ENCODE measurements around the gene D2HGDH. TPM values are rescaled to one million over a fixed set of nuclear protein-coding genes. Genes with fewer than 3 reads are reported as not detected.
"Not testable (repeated sequence)": the region's sequence is repeated elsewhere in the genome, so short reads cannot be mapped to it uniquely, and the experiment has no call there.

The D2HGDH gene
- total and polyA plus RNA-seq, 2 experiments from 2014 or later: 9.7 to 19.1 TPM

DNA sequence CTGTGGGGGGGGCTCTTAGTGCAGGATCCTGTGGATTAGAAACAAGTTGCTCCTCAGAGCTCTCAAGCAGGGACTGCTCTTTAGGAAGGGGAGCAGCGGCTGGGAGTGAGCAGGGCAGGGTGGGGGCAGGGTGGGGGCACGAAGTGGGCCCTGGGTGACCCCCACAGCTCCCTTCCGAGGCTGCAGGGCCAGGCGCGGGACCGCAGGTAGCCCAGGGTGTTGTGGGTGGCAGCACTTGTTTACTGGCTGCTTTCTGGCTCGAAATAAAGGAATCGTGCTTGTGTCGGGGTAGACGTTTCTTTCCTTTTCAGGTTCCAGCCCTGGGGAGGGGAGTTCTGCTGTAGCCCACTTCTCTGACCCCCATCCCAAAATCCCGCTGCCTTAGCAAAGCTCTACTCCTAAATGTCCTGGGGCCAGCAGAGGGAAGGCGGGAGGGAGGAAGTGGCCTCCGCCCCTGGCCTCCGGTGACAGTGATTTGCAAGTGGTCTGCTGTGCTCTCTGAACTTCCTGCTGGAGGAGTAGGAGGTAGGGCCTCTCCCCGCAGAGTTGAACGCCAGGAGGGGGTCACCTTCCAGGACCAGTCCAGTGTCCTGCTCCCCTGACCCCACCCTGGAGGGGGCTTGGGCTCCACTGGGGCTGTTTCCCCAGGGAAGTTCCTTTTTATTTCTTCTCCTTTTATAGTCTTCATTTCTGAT, 82.8 kb downstream of the D2HGDH start:
- no peak for TF ChIP-seq EZH2phosphoT487 (IDR thresholded peaks at IDR 0.05; ENCODE audit: insufficient read depth, low read depth)
- TF ChIP-seq EZH2 (IDR thresholded peaks at IDR 0.05; ENCODE audit: insufficient read depth, poor library complexity, severe bottlenecking): no peak
- Histone ChIP-seq H3K27ac (no peak overlapping the region), H3F3A (ENCODE audit: insufficient read depth) (no peaks in the 10 kb centered on the region), H3K9me2 (ENCODE audit: insufficient read depth) (no peaks in the 10 kb centered on the region), H4K20me1 (ENCODE audit: insufficient read depth) (no peaks in the 10 kb centered on the region), H3K4me1 (ENCODE audit: insufficient read depth) (no peaks in the 10 kb centered on the region), H3K27me3 (replicated peaks; ENCODE audit: insufficient read depth) (no peaks in the 10 kb centered on the region; the same call in 1 of the 2 replicates), H3K9ac (no peak overlapping the region), H2AFZ (no peak overlapping the region), H3K36me3 (ENCODE audit: low read depth) (no peaks in the 10 kb centered on the region), H3K4me3 (no peak overlapping the region), H3K9me3 (ENCODE audit: low read depth) (no peaks in the 10 kb centered on the region), H3K79me2 (ENCODE audit: insufficient read depth) (no peaks in the 10 kb centered on the region), H3K4me2 (ENCODE audit: unreplicated experiment) (no peak overlapping the region)
- in situ Hi-C loops (cut with MboI): no loop called here
- no peak for DNase-seq
- 44 to 49% methylated on average over 11 to 16 of the region's 16 CpGs for WGBS, 2 experiments (ENCODE audit: low coverage in 1 of 2, low lambda C conversion rate in 2 of 2, missing lambda C conversion rate in 2 of 2)

GRCh38 chr2:241817821-241818215, 83.4 kb downstream of the D2HGDH start:
- H3K9ac ChIP-seq; H3K4me3 ChIP-seq; H3K9me3 ChIP-seq (ENCODE audit: low read depth); in situ Hi-C loops (cut with MboI); H3K27ac ChIP-seq; H3K79me2 ChIP-seq (ENCODE audit: insufficient read depth); H2AFZ ChIP-seq; H3K27me3 ChIP-seq (replicated peaks; ENCODE audit: insufficient read depth); DNase-seq; H4K20me1 ChIP-seq (ENCODE audit: insufficient read depth); H3F3A ChIP-seq (ENCODE audit: insufficient read depth); H3K36me3 ChIP-seq (ENCODE audit: low read depth); H3K4me2 ChIP-seq (ENCODE audit: unreplicated experiment); H3K9me2 ChIP-seq (ENCODE audit: insufficient read depth); H3K4me1 ChIP-seq (ENCODE audit: insufficient read depth): not testable (repeated sequence)
- 61 to 73% methylated on average over 10 of the region's 10 CpGs for WGBS, 2 experiments (ENCODE audit: low coverage in 1 of 2, low lambda C conversion rate in 2 of 2, missing lambda C conversion rate in 2 of 2)

Other genes starting within 250 kb of the D2HGDH start
- 239 and 240 TPM in 2 replicates for gene STK25, start 226.0 kb upstream of the D2HGDH start, total RNA-seq (2014; rRNA removed; shearing (Covaris generic))
- 120 and 121 TPM in 2 replicates for gene STK25, start 226.0 kb upstream of the D2HGDH start, polyA plus RNA-seq (2016; fragmentation: Nextera tagmentation; extraction: Ambion mirVana)
- gene BOK, start 175.9 kb upstream of the D2HGDH start, total RNA-seq (2014; rRNA removed; shearing (Covaris generic)): 36.0 and 46.6 TPM in 2 replicates
- 28.0 and 28.1 TPM in 2 replicates for gene BOK, start 175.9 kb upstream of the D2HGDH start, polyA plus RNA-seq (2016; fragmentation: Nextera tagmentation; extraction: Ambion mirVana)
- gene THAP4, start 97.5 kb upstream of the D2HGDH start, total RNA-seq (2014; rRNA removed; shearing (Covaris generic)): 43.0 and 46.4 TPM in 2 replicates
- 52.4 and 53.4 TPM in 2 replicates for gene THAP4, start 97.5 kb upstream of the D2HGDH start, polyA plus RNA-seq (2016; fragmentation: Nextera tagmentation; extraction: Ambion mirVana)
- gene ATG4B, start 96.9 kb upstream of the D2HGDH start, total RNA-seq (2014; rRNA removed; shearing (Covaris generic)): 53.4 and 85.5 TPM in 2 replicates
- gene ATG4B, start 96.9 kb upstream of the D2HGDH start, polyA plus RNA-seq (2016; fragmentation: Nextera tagmentation; extraction: Ambion mirVana): 65.3 and 67.2 TPM in 2 replicates
- gene DTYMK, start 47.8 kb upstream of the D2HGDH start, total RNA-seq (2014; rRNA removed; shearing (Covaris generic)): 27.9 and 44.6 TPM in 2 replicates
- 78.7 and 82.6 TPM in 2 replicates for gene DTYMK, start 47.8 kb upstream of the D2HGDH start, polyA plus RNA-seq (2016; fragmentation: Nextera tagmentation; extraction: Ambion mirVana)
- 13.5 and 20.3 TPM in 2 replicates for gene ING5, start 32.6 kb upstream of the D2HGDH start, total RNA-seq (2014; rRNA removed; shearing (Covaris generic))
- 9.8 and 10.8 TPM in 2 replicates for gene ING5, start 32.6 kb upstream of the D2HGDH start, polyA plus RNA-seq (2016; fragmentation: Nextera tagmentation; extraction: Ambion mirVana)
- gene GAL3ST2, start 42.2 kb downstream of the D2HGDH start, total RNA-seq (2014; rRNA removed; shearing (Covaris generic)): not detected in 2 replicates
- not detected in 2 replicates for gene GAL3ST2, start 42.2 kb downstream of the D2HGDH start, polyA plus RNA-seq (2016; fragmentation: Nextera tagmentation; extraction: Ambion mirVana)
- not detected in 2 replicates for gene NEU4, start 74.6 kb downstream of the D2HGDH start, total RNA-seq (2014; rRNA removed; shearing (Covaris generic))
- not detected in 2 replicates for gene NEU4, start 74.6 kb downstream of the D2HGDH start, polyA plus RNA-seq (2016; fragmentation: Nextera tagmentation; extraction: Ambion mirVana)
- not detected in 2 replicates for gene PDCD1, start 124.3 kb downstream of the D2HGDH start, total RNA-seq (2014; rRNA removed; shearing (Covaris generic))
- not detected in 2 replicates for gene PDCD1, start 124.3 kb downstream of the D2HGDH start, polyA plus RNA-seq (2016; fragmentation: Nextera tagmentation; extraction: Ambion mirVana)
- not detected in 2 replicates for gene RTP5, start 135.1 kb downstream of the D2HGDH start, total RNA-seq (2014; rRNA removed; shearing (Covaris generic))
- not detected in 2 replicates for gene RTP5, start 135.1 kb downstream of the D2HGDH start, polyA plus RNA-seq (2016; fragmentation: Nextera tagmentation; extraction: Ambion mirVana)

Data from GM23248 (cell line).